ENCODE results near the gene AGAP2. TPM values are rescaled to one million over a fixed set of nuclear protein-coding genes. Genes with fewer than 3 reads are reported as not detected.

AGAP2 gene
- total and polyA plus RNA-seq, 9 of the 15 experiments (the other 6 are each of a cell fraction or from before 2014, with no cell fraction given): 0.04 to 0.77 (median 0.28) TPM; not detected in 1

DNA sequence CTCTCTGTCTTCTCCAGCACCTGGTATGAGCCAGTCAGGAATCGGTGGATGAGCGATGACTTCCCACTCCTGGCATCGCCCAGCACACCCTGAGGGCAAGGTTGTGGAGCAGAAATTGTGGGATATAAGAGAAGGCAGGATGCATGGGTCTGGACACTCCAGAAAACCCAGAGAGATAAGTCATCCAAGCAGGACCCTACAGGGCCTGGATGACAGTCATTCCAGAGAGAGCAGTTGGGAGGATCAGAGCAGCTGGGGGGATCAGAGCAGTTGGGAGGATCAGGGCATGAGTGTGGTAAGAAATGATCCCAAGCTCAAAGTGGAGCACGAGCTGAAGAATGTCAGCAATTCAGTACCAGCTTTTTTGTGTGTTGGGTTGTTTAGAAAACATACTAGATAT, 4.0 kb downstream of the AGAP2 start:
- no peaks in the 10 kb centered on the region for H3K79me2 ChIP-seq (ENCODE audit: control insufficient read depth, insufficient read depth, low read length)
- peaks cover 9 to 28% of the 10 kb centered on the region in 2 experiments; a peak in 4 of 5 replicates for H3K4me1 ChIP-seq (replicated peaks in 1 of 2; ENCODE audit: control insufficient read depth in 2 of 2, insufficient read depth in 2 of 2, low read length in 2 of 2)
- no peak overlapping the region for H3K4me3 ChIP-seq
- H4K20me1 ChIP-seq (replicated peaks; ENCODE audit: control insufficient read depth, insufficient read depth, low read length): no peaks in the 10 kb centered on the region
- peak overlapping the region in 1 of 2 experiments; percentile 12; a peak in 1 of 4 replicates for H3K9ac ChIP-seq (ENCODE audit: insufficient read depth in 1 of 2, low read depth in 2 of 2, low read length in 2 of 2)
- DNase-seq (ENCODE audit: extremely low read depth in 1 of 4, low spot score in 3 of 4): no peak
- ChIA-PET CTCF (ENCODE audit: low intra/inter-chr PET ratio) (interaction anchor here (2.3 kb wide), 1 partner anchor 151 kb away, joined by 17 read pairs; no protein-coding TSS in a partner anchor), POLR2A (interaction anchor here (1.2 to 3.5 kb wide), 3 partner anchors 11 to 220 kb away, joined by 4 to 15 read pairs (median 5); partner anchors contain the start of gene TSPAN31)
- BruUV-seq (replicated peaks): no TSS peak
- no peaks in the 10 kb centered on the region for H3K36me3 ChIP-seq (ENCODE audit: control insufficient read depth, insufficient read depth, low read length)
- ATAC-seq: no peak
- peaks cover 31 to 66% of the 10 kb centered on the region in 2 experiments for H3K27me3 ChIP-seq (ENCODE audit: control insufficient read depth in 2 of 2, insufficient read depth in 2 of 2, low read length in 2 of 2)
- H3K4me2 ChIP-seq (ENCODE audit: insufficient read depth, low read length): no peak overlapping the region
- no peak for TF ChIP-seq SRSF1 (IDR thresholded peaks at IDR 0.05; ENCODE audit: low read depth, low read length)
- no peak for TF ChIP-seq ZBTB2 (IDR thresholded peaks at IDR 0.05)
- no peak for TF ChIP-seq HSF4 (CRISPR knock-in tag; IDR thresholded peaks at IDR 0.05; ENCODE audit: borderline replicate concordance)
- no peak for TF ChIP-seq ZNF280A (IDR thresholded peaks at IDR 0.05; ENCODE audit: low read depth, partially characterized antibody)
- TF ChIP-seq HNRNPK (IDR thresholded peaks at IDR 0.05; ENCODE audit: low read depth, low read length, poor library complexity, severe bottlenecking): no peak
- TF ChIP-seq KHSRP (IDR thresholded peaks at IDR 0.05): no peak
- TF ChIP-seq, protein P1, sequence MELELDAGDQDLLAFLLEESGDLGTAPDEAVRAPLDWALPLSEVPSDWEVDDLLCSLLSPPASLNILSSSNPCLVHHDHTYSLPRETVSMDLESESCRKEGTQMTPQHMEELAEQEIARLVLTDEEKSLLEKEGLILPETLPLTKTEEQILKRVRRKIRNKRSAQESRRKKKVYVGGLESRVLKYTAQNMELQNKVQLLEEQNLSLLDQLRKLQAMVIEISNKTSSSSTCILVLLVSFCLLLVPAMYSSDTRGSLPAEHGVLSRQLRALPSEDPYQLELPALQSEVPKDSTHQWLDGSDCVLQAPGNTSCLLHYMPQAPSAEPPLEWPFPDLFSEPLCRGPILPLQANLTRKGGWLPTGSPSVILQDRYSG (tag; conservative IDR thresholded peaks at IDR 0.05; ENCODE audit: low read depth): no peak
- TF ChIP-seq ZSCAN29 (IDR thresholded peaks at IDR 0.05): no peak
- no peak for TF ChIP-seq CBX3 (IDR thresholded peaks at IDR 0.05; ENCODE audit: borderline replicate concordance in 1 of 2, low read length in 2 of 2)
- TF ChIP-seq HNRNPL (IDR thresholded peaks at IDR 0.05; ENCODE audit: low read depth, low read length): no peak
- TF ChIP-seq, protein P2, sequence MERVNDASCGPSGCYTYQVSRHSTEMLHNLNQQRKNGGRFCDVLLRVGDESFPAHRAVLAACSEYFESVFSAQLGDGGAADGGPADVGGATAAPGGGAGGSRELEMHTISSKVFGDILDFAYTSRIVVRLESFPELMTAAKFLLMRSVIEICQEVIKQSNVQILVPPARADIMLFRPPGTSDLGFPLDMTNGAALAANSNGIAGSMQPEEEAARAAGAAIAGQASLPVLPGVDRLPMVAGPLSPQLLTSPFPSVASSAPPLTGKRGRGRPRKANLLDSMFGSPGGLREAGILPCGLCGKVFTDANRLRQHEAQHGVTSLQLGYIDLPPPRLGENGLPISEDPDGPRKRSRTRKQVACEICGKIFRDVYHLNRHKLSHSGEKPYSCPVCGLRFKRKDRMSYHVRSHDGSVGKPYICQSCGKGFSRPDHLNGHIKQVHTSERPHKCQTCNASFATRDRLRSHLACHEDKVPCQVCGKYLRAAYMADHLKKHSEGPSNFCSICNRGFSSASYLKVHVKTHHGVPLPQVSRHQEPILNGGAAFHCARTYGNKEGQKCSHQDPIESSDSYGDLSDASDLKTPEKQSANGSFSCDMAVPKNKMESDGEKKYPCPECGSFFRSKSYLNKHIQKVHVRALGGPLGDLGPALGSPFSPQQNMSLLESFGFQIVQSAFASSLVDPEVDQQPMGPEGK (CRISPR knock-in tag; IDR thresholded peaks at IDR 0.05; ENCODE audit: borderline replicate concordance): no peak
- no peak for TF ChIP-seq PPARD (CRISPR knock-in tag; IDR thresholded peaks at IDR 0.05)
- no peak for TF ChIP-seq FOXP1 (CRISPR knock-in tag; IDR thresholded peaks at IDR 0.05)
- no peak for TF ChIP-seq ZNF197 (CRISPR knock-in tag; IDR thresholded peaks at IDR 0.05; ENCODE audit: low read depth)
- no peak for TF ChIP-seq ZNF707 (CRISPR knock-in tag; conservative IDR thresholded peaks at IDR 0.05)
- no peaks in the 10 kb centered on the region for H3K9me3 ChIP-seq (replicated peaks; ENCODE audit: control insufficient read depth, insufficient read depth, low read depth, low read length)
- in situ Hi-C loops (cut with MboI): loop anchor here (5.0 kb wide), 1 partner anchor 107 kb away; no protein-coding TSS in a partner anchor
- no peak for FAIRE-seq
- no peak overlapping the region for H3K27ac ChIP-seq (ENCODE audit: extremely low read depth, low read depth, low read length)
- intact Hi-C loops (cut with micrococcal nuclease): no loop called here
- no peak overlapping the region for H2AFZ ChIP-seq (ENCODE audit: low read depth, low read length)
- H3K9me1 ChIP-seq (ENCODE audit: control insufficient read depth, insufficient read depth, low read length): peaks cover 4% of the 10 kb centered on the region
- WGBS (ENCODE audit: insufficient coverage, low coverage, missing lambda C conversion rate): 9% methylated on average over 4 of the region's 4 CpGs
